HFFc6 (cell line): ENCODE measurements around the gene PNLIP. TPM values are rescaled to one million over a fixed set of nuclear protein-coding genes. Genes with fewer than 3 reads are reported as not detected.

Source experiments
- DNase-seq: peaks from one replicate; pipeline ENCODE4 v3.0.0-alpha.2; 2018
- H3K27ac Mint-ChIP-seq: 2 replicates; pipeline ENCODE4 v1.8.0; 2020; ENCODE audit warnings: mild to moderate bottlenecking, mixed read lengths
- H3K27me3 Mint-ChIP-seq: 2 replicates; pipeline ENCODE4 v1.8.0; 2021; ENCODE audit warnings: mild to moderate bottlenecking, moderate library complexity, mixed read lengths; ENCODE audit not compliant: insufficient read depth
- H3K36me3 Mint-ChIP-seq: 2 replicates; pipeline ENCODE4 v1.8.0; 2021; ENCODE audit warnings: low read depth, mixed read lengths
- H3K4me1 Mint-ChIP-seq: 2 replicates; pipeline ENCODE4 v1.8.0; 2020; ENCODE audit warnings: low read depth, mixed read lengths
- H3K4me3 Mint-ChIP-seq: 2 replicates; pipeline ENCODE4 v1.8.0; 2020; ENCODE audit warnings: mild to moderate bottlenecking, moderate library complexity, mixed read lengths
- H3K9me3 Mint-ChIP-seq: 2 replicates; pipeline ENCODE4 v1.8.0; 2020; ENCODE audit warnings: mild to moderate bottlenecking, mixed read lengths
- CTCF ChIP-seq: fragments of 200-600 bp; sonication (generic); IDR thresholded peaks from 2 replicates; pipeline ENCODE4 v1.5.0; 2021; ENCODE audit warnings: antibody characterized with exemption, mild to moderate bottlenecking
- total RNA-seq, 6 experiments: library from RNA; stranded (reverse); fragmentation: NEBNext Ultra II Directional; extraction: Animal tissue kit (Norgen Biotek cat#: 25700); gene quantifications; 2 replicates in 1 of 6; 3 replicates in 5 of 6; pipeline ENCODE4 v1.2.3, GENCODE V29; 2021

Gene PNLIP
- total RNA-seq, 6 experiments from 2014 or later: not detected

- no peak for DNase-seq
- TF ChIP-seq CTCF: no peak
- no peak overlapping the region for H3K27ac Mint-ChIP-seq
- H3K27me3 Mint-ChIP-seq: no peaks in the 10 kb centered on the region; the same call in 1 of the 2 replicates
- no peaks in the 10 kb centered on the region for H3K4me1 Mint-ChIP-seq
- no peaks in the 10 kb centered on the region for H3K36me3 Mint-ChIP-seq
- H3K9me3 Mint-ChIP-seq: peaks cover 34% of the 10 kb centered on the region
- H3K4me3 Mint-ChIP-seq: no peak overlapping the region
Measured at GRCh38 chr10:116566932-116567331, 21.2 kb downstream of the PNLIP start.

GRCh38 chr10:116567335-116567734, 21.6 kb downstream of the PNLIP start:
- H3K27me3 Mint-ChIP-seq: no peaks in the 10 kb centered on the region; the same call in 1 of the 2 replicates
- no peak overlapping the region for H3K27ac Mint-ChIP-seq
- no peaks in the 10 kb centered on the region for H3K36me3 Mint-ChIP-seq
- H3K9me3 Mint-ChIP-seq: peaks cover 34% of the 10 kb centered on the region
- no peaks in the 10 kb centered on the region for H3K4me1 Mint-ChIP-seq
- no peak for TF ChIP-seq CTCF
- DNase-seq: no peak
- H3K4me3 Mint-ChIP-seq: no peak overlapping the region

GRCh38 chr10:116574797-116575196, 29.1 kb downstream of the PNLIP start:
- Mint-ChIP-seq H3K27ac (no peak overlapping the region), H3K9me3 (peaks cover 29% of the 10 kb centered on the region), H3K4me1 (no peaks in the 10 kb centered on the region), H3K27me3 (no peaks in the 10 kb centered on the region; the same call in 1 of the 2 replicates), H3K36me3 (no peaks in the 10 kb centered on the region), H3K4me3 (no peak overlapping the region)
- no peak for TF ChIP-seq CTCF
- no peak for DNase-seq

- no peak for TF ChIP-seq CTCF
- Mint-ChIP-seq H3K4me3 (no peak overlapping the region), H3K27ac (no peak overlapping the region), H3K9me3 (peaks cover 7% of the 10 kb centered on the region; the same call in 1 of the 2 replicates), H3K4me1 (no peaks in the 10 kb centered on the region), H3K36me3 (no peaks in the 10 kb centered on the region), H3K27me3 (no peaks in the 10 kb centered on the region)
- DNase-seq: no peak
Measured at GRCh38 chr10:116587878-116588591, 42.3 kb downstream of the PNLIP start.

GRCh38 chr10:116588995-116589394, 43.3 kb downstream of the PNLIP start:
- H3K36me3 Mint-ChIP-seq: no peaks in the 10 kb centered on the region
- no peak for DNase-seq
- no peak overlapping the region for H3K4me3 Mint-ChIP-seq
- no peaks in the 10 kb centered on the region for H3K4me1 Mint-ChIP-seq
- no peak overlapping the region for H3K27ac Mint-ChIP-seq
- H3K27me3 Mint-ChIP-seq: no peaks in the 10 kb centered on the region
- peaks cover 7% of the 10 kb centered on the region; the same call in 1 of the 2 replicates for H3K9me3 Mint-ChIP-seq
- TF ChIP-seq CTCF: no peak
